Kidney (tissue), 14 donors: ENCODE data around the gene PDE10A. TPM values are rescaled to one million over a fixed set of nuclear protein-coding genes. Genes with fewer than 3 reads are reported as not detected.

Experiments
- DNase-seq, 5 donors: peaks; one replicate each; pipeline ENCODE4 v3.0.0-alpha.2; 2013 to 2020
- FAIRE-seq: peaks from 2 replicates; lab custom pipeline; 2012; peaks lifted over from hg19 to GRCh38; lab: Jason Lieb, UNC
- H3K27ac ChIP-seq, 2 donors: one replicate each; pipeline ENCODE4 v1.7.0; 2013; ENCODE audit warnings: low read depth in 2 of 2, low read length in 2 of 2, inconsistent platforms in 1 of 2
- H3K27me3 ChIP-seq: one replicate; pipeline ENCODE4 v1.7.1; 2013; ENCODE audit warnings: low read length, inconsistent platforms; ENCODE audit not compliant: control insufficient read depth, insufficient read depth
- H3K36me3 ChIP-seq, 3 donors: one replicate each; pipeline versions ENCODE4 v1.7.0 to v1.7.1; 2013; ENCODE audit warnings: low read length in 3 of 3, control low read depth in 1 of 3, inconsistent platforms in 1 of 3; ENCODE audit not compliant: insufficient read depth in 3 of 3, control insufficient read depth in 2 of 3
- H3K4me1 ChIP-seq, 3 donors: one replicate each; pipeline versions ENCODE4 v1.7.0 to v1.7.1; 2013; ENCODE audit warnings: low read length in 3 of 3, inconsistent platforms in 1 of 3, low read depth in 1 of 3; ENCODE audit not compliant: control insufficient read depth in 2 of 3, insufficient read depth in 2 of 3
- H3K4me3 ChIP-seq, 3 donors: one replicate each; pipeline versions ENCODE4 v1.7.0 to v1.8.1; 2013; ENCODE audit warnings: low read length in 3 of 3, control low read depth in 1 of 3, inconsistent platforms in 1 of 3
- H3K9ac ChIP-seq, 3 donors: one replicate each; pipeline versions ENCODE4 v1.7.0 to v1.7.1; 2013; ENCODE audit warnings: low read length in 3 of 3, control low read depth in 1 of 3, inconsistent platforms in 1 of 3
- H3K9me3 ChIP-seq, 3 donors: one replicate each; pipeline versions ENCODE4 v1.7.0 to v1.7.1; 2013; ENCODE audit warnings: low read length in 3 of 3, control low read depth in 1 of 3, inconsistent platforms in 1 of 3; ENCODE audit not compliant: control insufficient read depth in 2 of 3, insufficient read depth in 1 of 3
- intact Hi-C: fragments of 100-400 bp; cut with DNase I; formaldehyde crosslinking; loops from one replicate; pipeline ENCODE4 v1.11.1; 2022
- polyA plus RNA-seq: library from polyadenylated mRNA; stranded (reverse); fragments of 350-450 nt; fragmentation: Illumina TruSeq; extraction: RNeasy Lipid Tissue Mini Kit (QIAGEN cat#74804); gene quantifications from one replicate; pipeline ENCODE4 v1.2.3, GENCODE V29; 2014; ENCODE audit warnings: low read depth, low replicate concordance; ENCODE audit not compliant: insufficient read depth
- total RNA-seq: library from RNA; stranded (reverse); fragmentation: NEBNext Ultra II Directional; extraction: Animal tissue kit (Norgen Biotek cat#: 25700); gene quantifications from one replicate; pipeline ENCODE4 v1.2.1, GENCODE V29; 2021
- TF ChIP-seq, protein P1 (sequence below): IDR thresholded peaks from 3 replicates; pipeline ENCODE4 v1.5.1; 2012; ENCODE audit warnings: mild to moderate bottlenecking, moderate library complexity, borderline replicate concordance; ENCODE audit not compliant: insufficient read depth; ENCODE audit errors: extremely low read depth
- donor health status: control.
- donor health status: control.
- donor health status: control.
- donor health status: control.
- donor health status: control.
- donor health status: DM: yes; HTN: yes; CAD: no.
- donor health status: Normal renal cell carcinoma (clear cell type).

Gene PDE10A
- total and polyA plus RNA-seq, 2 donors from 2014 or later = 4.8 to 23.1 TPM

DNA sequence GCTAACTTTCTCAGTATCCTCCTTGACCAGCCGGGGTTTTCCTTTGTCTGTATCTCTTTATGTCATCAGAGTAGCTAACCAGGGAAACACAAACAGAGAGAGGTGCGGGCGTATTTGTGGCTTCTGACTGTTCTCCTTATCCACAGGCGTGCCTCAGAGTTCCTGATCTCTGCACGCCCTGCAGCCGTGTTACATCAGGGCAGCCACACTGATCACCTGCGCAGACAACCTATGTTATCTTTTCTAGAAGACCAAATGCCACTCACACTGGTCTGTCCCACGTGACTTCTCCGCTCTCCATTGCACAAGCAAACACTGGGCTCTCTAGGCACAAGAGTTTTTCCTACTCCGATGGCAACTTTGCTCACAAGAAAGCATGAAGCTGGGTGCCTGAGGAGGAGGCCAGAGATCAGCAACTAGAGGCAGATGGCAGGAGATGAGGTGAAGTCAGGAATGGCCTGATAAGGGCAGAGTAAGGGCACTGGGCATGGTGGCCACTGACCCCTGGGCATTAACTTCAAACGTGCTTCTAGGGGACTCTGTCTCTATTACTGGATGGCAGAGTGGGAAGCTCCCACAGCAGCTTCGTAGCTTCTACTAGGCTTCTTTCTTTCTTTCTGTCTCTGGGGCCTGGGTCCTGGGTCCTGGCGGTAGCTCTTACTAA is 4.5 kb downstream of the PDE10A start:
- TF ChIP-seq, protein P1, sequence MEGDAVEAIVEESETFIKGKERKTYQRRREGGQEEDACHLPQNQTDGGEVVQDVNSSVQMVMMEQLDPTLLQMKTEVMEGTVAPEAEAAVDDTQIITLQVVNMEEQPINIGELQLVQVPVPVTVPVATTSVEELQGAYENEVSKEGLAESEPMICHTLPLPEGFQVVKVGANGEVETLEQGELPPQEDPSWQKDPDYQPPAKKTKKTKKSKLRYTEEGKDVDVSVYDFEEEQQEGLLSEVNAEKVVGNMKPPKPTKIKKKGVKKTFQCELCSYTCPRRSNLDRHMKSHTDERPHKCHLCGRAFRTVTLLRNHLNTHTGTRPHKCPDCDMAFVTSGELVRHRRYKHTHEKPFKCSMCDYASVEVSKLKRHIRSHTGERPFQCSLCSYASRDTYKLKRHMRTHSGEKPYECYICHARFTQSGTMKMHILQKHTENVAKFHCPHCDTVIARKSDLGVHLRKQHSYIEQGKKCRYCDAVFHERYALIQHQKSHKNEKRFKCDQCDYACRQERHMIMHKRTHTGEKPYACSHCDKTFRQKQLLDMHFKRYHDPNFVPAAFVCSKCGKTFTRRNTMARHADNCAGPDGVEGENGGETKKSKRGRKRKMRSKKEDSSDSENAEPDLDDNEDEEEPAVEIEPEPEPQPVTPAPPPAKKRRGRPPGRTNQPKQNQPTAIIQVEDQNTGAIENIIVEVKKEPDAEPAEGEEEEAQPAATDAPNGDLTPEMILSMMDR = no peak
- FAIRE-seq (no peak), DNase-seq (no peak)
- Histone ChIP-seq H3K36me3 (no peaks in the 10 kb centered on the region), H3K9ac (no peak overlapping the region), H3K27ac (no peak overlapping the region), H3K4me1 (peaks cover 0 to 4% (median 0%) of the 10 kb centered on the region in 3 donors), H3K4me3 (no peak overlapping the region), H3K27me3 (no peaks in the 10 kb centered on the region), H3K9me3 (no peaks in the 10 kb centered on the region)
- intact Hi-C loops = no loop called here

DNA sequence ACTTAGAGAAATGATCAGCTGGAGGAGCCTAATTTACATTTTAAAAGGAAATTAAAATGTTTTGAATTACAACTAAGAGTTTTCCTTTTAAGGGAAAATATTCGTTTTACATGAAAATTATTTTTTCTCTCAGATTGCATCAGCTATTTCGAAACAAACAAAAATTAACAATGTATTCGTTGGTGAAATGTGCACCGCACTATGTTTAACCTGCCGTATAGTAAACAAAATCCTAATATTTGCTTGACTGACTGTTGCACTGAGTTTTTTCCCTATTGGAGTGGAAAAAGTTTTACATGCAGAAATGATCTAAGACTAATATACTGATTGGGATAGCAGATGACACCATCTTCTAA is 5.7 kb downstream of the PDE10A start:
- no peak for DNase-seq
- TF ChIP-seq, protein P1 = no peak
- Histone ChIP-seq H3K27ac (no peak overlapping the region), H3K27me3 (no peaks in the 10 kb centered on the region), H3K9me3 (no peaks in the 10 kb centered on the region), H3K36me3 (no peaks in the 10 kb centered on the region), H3K4me1 (peaks cover 0 to 3% (median 0%) of the 10 kb centered on the region in 3 donors), H3K4me3 (no peak overlapping the region), H3K9ac (no peak overlapping the region)
- intact Hi-C loops = no loop called here
- no peak for FAIRE-seq

DNA sequence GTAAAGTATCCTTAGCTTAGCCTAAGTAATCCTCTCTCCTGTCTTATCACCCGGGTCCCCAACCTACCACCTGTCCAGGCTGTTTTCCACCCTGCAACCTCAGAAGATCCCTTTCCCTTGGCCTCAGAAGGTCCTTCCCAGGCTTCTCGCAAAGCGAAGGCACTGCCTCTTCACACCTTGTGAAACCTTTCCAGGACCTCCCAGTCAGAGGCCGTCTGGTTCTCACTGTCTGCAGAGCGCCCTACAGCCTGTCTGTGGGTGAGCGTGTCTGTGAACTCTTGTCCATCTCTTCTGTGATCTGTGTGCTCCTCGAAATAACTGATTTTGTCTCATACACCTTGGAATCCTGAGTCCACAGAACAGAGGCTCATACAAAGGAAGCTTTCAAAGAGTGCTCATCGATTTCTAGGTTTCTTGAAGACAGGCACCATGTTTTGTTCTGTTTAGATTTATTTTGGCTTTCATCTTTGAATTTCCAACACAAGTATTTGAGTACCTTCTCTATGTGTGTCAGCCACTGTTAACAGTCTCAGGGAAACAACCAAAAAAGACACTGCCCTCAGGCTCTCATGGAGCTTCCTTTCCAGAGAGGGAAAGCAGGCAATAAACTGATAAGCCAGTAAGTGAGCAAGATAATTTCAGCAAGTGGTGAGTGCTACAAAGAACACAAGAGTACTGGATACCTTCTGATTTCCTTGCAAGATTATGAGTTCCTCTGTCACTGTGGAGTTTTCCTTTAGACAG is 6.3 kb downstream of the PDE10A start:
- peaks cover 0 to 3% (median 0%) of the 10 kb centered on the region in 3 donors for H3K4me1 ChIP-seq
- FAIRE-seq (no peak), DNase-seq (no peak)
- intact Hi-C loops = no loop called here
- no peaks in the 10 kb centered on the region for H3K27me3 ChIP-seq
- H3K27ac ChIP-seq = no peak overlapping the region
- no peaks in the 10 kb centered on the region for H3K9me3 ChIP-seq
- H3K4me3 ChIP-seq = no peak overlapping the region
- no peaks in the 10 kb centered on the region for H3K36me3 ChIP-seq
- no peak overlapping the region for H3K9ac ChIP-seq
- TF ChIP-seq, protein P1 = no peak
